COLO668 (cell line): ENCODE data around the gene CEP68.
"Not testable (repeated sequence)": the region's sequence is repeated elsewhere in the genome, so short reads cannot be mapped to it uniquely, and the experiment has no call there.

ENCODE experiments used
- DNase-seq: peaks from one replicate; lab custom pipeline; 2025; ENCODE audit not compliant: unreplicated experiment; lab: John Stamatoyannopoulos, UW

Gene CEP68

DNA sequence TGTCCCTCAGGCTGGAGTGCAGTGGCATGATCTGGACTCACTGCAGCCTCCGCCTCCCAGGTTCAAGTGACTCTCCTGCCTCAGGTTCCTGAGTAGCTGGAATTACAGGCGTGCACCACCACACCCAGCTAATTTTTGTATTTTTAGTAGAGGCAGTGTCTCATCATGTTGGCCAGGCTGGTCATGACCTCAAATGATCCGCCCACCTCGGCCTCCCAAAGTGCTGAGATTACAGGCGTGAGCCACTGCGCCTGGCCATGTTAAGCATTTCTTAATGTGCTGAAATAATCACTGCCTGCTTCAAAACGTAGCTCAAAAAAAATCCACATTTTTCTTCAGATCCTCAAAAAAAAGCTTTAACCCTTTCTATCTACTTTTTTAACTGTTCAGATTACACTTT, 69.2 kb downstream of the CEP68 start:
- not testable (repeated sequence) for DNase-seq

- DNase-seq: no peak
Observed at GRCh38 chr2:65128297-65129190, 72.3 kb downstream of the CEP68 start.

- peak; percentile 38 for DNase-seq
Observed at GRCh38 chr2:65129286-65129825, 73.1 kb downstream of the CEP68 start.

GRCh38 chr2:65129826-65130663, 73.8 kb downstream of the CEP68 start, which contains the start of gene RAB1A:
Gene RAB1A, minus strand, starts transcription at chr2:65130106. Its CDS starts 191 bp downstream, at chr2:65129915.
- peak; percentile 99 for DNase-seq

DNA sequence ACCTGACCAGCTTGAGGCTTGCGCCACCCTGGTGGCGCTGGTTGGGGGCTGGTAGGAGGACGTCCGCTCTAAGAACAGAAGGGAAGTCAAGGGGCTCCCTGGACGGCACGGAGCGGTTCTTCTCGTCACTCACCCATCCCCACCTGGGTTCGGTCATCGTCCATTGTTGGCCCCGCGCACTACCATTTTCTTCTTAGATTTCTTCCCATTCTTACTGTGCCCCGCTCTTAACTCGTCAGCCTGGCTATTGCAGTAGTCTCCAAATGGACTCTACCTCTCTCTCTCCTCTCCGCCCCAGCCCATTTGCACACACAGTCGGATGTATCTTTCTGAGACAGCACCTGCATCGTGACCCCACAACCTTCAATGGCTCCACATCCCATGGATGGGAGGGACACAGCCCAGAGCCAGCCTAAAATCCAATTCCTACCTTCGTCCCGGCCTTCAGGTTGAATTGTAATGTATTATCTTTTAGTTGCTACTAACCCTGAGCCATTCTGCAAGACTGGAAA, 74.5 kb downstream of the CEP68 start:
- DNase-seq: no peak

DNA sequence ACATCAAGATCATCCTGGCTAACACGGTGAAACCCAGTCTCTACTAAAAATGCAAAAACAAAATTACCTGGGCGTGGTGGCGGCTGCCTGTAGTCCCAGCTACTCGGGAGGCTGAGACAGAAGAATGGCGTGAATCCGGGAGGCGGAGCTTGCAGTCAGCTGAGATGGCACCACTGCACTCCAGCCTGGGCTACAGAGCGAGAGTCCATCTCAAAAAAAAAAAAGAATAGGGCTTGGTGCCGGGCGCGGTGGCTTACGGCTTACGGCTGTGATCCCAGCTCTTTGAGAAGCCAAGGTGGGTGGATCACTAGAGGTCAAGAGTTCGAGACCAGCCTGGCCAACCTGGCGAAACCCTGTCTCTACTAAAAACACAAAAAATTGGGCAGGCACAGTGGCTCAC, 76.7 kb downstream of the CEP68 start:
- DNase-seq: not testable (repeated sequence)

- no peak for DNase-seq
Observed at GRCh38 chr2:65133626-65134025, 77.4 kb downstream of the CEP68 start.

DNA sequence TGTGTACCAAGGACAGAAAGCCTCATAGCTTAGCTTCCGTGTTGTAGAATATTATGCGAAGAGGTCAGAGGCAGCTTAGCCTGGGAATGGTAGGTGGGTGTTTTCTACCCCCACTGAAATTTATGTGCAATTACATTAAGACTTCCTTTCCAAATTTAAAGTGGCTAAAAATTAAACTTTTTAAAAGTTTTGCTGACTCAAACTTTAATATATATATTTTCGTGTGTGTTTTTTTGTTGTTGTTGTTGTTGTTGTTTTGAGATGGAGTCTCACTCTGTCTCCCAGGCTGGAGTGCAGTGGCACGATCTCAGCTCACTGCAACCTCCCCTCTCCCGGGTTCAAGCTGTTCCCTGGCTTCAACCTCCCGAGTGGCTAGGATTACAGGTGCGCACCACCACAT, 77.9 kb downstream of the CEP68 start:
- no peak for DNase-seq

- no peak for DNase-seq
Observed at GRCh38 chr2:65136253-65136652, 80.0 kb downstream of the CEP68 start.
